SU-DHL-6 (cell line): Measurements from ENCODE around the gene LHFPL4.

Experiments
- H2AFZ ChIP-seq: fragments of 200-600 bp; sonication (generic); 2 replicates; pipeline ENCODE4 v1.6.1; 2014; ENCODE audit warnings: low read depth, mild to moderate bottlenecking, moderate library complexity, mixed read lengths, antibody characterized with exemption, low read length; ENCODE audit not compliant: severe bottlenecking
- H3F3A ChIP-seq: fragments of 200-600 bp; shearing (Covaris generic); 2 replicates; pipeline ENCODE4 v1.6.0; 2016; ENCODE audit warnings: antibody characterized with exemption, mild to moderate bottlenecking; ENCODE audit not compliant: insufficient read depth
- H3K27ac ChIP-seq: fragments of 200-600 bp; sonication (generic); 2 replicates; pipeline ENCODE4 v1.5.1; 2016; ENCODE audit warnings: low read depth, mild to moderate bottlenecking, low read length, moderate library complexity, mixed read lengths
- H3K27me3 ChIP-seq: fragments of 200-600 bp; sonication (generic), shearing (Covaris generic); 2 replicates; pipeline ENCODE4 v1.6.0; 2014; ENCODE audit warnings: mild to moderate bottlenecking, low read length
- H3K36me3 ChIP-seq: fragments of 200-600 bp; sonication (generic); 2 replicates; pipeline ENCODE4 v1.6.1; 2014; ENCODE audit warnings: mild to moderate bottlenecking, low read length, mixed read lengths
- H3K4me2 ChIP-seq: fragments of 300-600, 200-600 bp; shearing (Covaris generic), sonication (generic); 2 replicates; pipeline ENCODE4 v1.6.0; 2014; ENCODE audit warnings: low read length, low read depth, mild to moderate bottlenecking; ENCODE audit not compliant: poor library complexity, severe bottlenecking
- H3K4me3 ChIP-seq: fragments of 200-600 bp; sonication (generic); 2 replicates; pipeline ENCODE4 v1.5.1; 2014; ENCODE audit warnings: antibody characterized with exemption, low read length, mild to moderate bottlenecking, mixed read lengths; ENCODE audit not compliant: insufficient read depth, poor library complexity, severe bottlenecking
- H3K79me2 ChIP-seq: fragments of 200-600 bp; sonication (generic); 2 replicates; pipeline ENCODE4 v1.6.1; 2014; ENCODE audit warnings: mild to moderate bottlenecking, low read length, moderate library complexity; ENCODE audit not compliant: insufficient read depth
- H3K9ac ChIP-seq: fragments of 200-600 bp; sonication (generic); 2 replicates; pipeline ENCODE4 v1.7.0; 2014; ENCODE audit warnings: mild to moderate bottlenecking, low read length
- H3K9me2 ChIP-seq: fragments of 200-600 bp; sonication (generic); replicated peaks from 2 replicates; pipeline ENCODE4 v1.6.1; 2014; ENCODE audit warnings: low read length; ENCODE audit not compliant: insufficient read depth
- H3K9me3 ChIP-seq: fragments of 200-600 bp; sonication (generic); 2 replicates; pipeline ENCODE4 v1.6.1; 2014; ENCODE audit warnings: low read length, mixed read lengths; ENCODE audit not compliant: insufficient read depth
- H4K20me1 ChIP-seq: fragments of 200-600 bp; sonication (generic); 2 replicates; pipeline ENCODE4 v1.6.1; 2014; ENCODE audit warnings: low read depth, mild to moderate bottlenecking, antibody characterized with exemption, low read length, moderate library complexity, mixed read lengths
- CTCF ChIP-seq: fragments of 200-600 bp; sonication (generic); IDR thresholded peaks from one replicate; pipeline ENCODE4 v1.5.1; 2017; ENCODE audit warnings: antibody characterized with exemption, mild to moderate bottlenecking, low read length, moderate library complexity; ENCODE audit not compliant: insufficient read depth, poor library complexity, severe bottlenecking
- EZH2phosphoT487 ChIP-seq: fragments of 200-600 bp; sonication (generic), shearing (Covaris generic); conservative IDR thresholded peaks from 2 replicates; pipeline ENCODE4 v1.6.1; 2018; ENCODE audit warnings: mild to moderate bottlenecking, antibody characterized with exemption, low read length, moderate library complexity, mixed read lengths

The LHFPL4 gene

GRCh38 chr3:9450126-9450525 is 103.5 kb downstream of the LHFPL4 start:
- TF ChIP-seq CTCF, result no peak
- TF ChIP-seq EZH2phosphoT487, result no peak
- H3K36me3 ChIP-seq, result peaks cover 89% of the 10 kb centered on the region
- no peaks in the 10 kb centered on the region for H3K9me2 ChIP-seq
- 0 out of 2 replicates have a peak, but pooled peaks cover 9% of the 10 kb centered on the region for H3F3A ChIP-seq
- H3K27me3 ChIP-seq, result no peaks in the 10 kb centered on the region
- H3K9ac ChIP-seq, result no peak overlapping the region
- H3K4me3 ChIP-seq, result no peak overlapping the region
- H2AFZ ChIP-seq, result no peak overlapping the region
- H3K9me3 ChIP-seq, result no peaks in the 10 kb centered on the region
- no peaks in the 10 kb centered on the region; the same call in 1 of the 2 replicates for H4K20me1 ChIP-seq
- H3K4me2 ChIP-seq, result no peak overlapping the region
- peaks cover 6% of the 10 kb centered on the region for H3K79me2 ChIP-seq
- H3K27ac ChIP-seq, result no peak overlapping the region

- Histone ChIP-seq H3K9me3 (no peaks in the 10 kb centered on the region), H3K79me2 (peaks cover 5% of the 10 kb centered on the region; the same call in 1 of the 2 replicates)
Measured at GRCh38 chr3:9448643-9449042, 105.0 kb downstream of the LHFPL4 start.

More at GRCh38 chr3:9448643-9449042, 105.0 kb downstream of the LHFPL4 start:
- Histone ChIP-seq H3K9me2 (no peaks in the 10 kb centered on the region), H3K9ac (no peak overlapping the region), H4K20me1 (no peaks in the 10 kb centered on the region; the same call in 1 of the 2 replicates), H3K36me3 (peaks cover 85% of the 10 kb centered on the region), H2AFZ (no peak overlapping the region), H3K4me2 (no peak overlapping the region), H3K27me3 (no peaks in the 10 kb centered on the region), H3K27ac (no peak overlapping the region), H3F3A (0 out of 2 replicates have a peak, but pooled peaks cover 9% of the 10 kb centered on the region), H3K4me3 (no peak overlapping the region)
- no peak for TF ChIP-seq EZH2phosphoT487
- TF ChIP-seq CTCF, result no peak
